Inflammatory macrophage (primary cell): ENCODE results near the gene RAP1GAP.

Source experiments
- DNase-seq, 2 donors: peaks; one replicate each; pipeline ENCODE4 v3.0.0-alpha.2; 2020 to 2022

RAP1GAP gene

DNA sequence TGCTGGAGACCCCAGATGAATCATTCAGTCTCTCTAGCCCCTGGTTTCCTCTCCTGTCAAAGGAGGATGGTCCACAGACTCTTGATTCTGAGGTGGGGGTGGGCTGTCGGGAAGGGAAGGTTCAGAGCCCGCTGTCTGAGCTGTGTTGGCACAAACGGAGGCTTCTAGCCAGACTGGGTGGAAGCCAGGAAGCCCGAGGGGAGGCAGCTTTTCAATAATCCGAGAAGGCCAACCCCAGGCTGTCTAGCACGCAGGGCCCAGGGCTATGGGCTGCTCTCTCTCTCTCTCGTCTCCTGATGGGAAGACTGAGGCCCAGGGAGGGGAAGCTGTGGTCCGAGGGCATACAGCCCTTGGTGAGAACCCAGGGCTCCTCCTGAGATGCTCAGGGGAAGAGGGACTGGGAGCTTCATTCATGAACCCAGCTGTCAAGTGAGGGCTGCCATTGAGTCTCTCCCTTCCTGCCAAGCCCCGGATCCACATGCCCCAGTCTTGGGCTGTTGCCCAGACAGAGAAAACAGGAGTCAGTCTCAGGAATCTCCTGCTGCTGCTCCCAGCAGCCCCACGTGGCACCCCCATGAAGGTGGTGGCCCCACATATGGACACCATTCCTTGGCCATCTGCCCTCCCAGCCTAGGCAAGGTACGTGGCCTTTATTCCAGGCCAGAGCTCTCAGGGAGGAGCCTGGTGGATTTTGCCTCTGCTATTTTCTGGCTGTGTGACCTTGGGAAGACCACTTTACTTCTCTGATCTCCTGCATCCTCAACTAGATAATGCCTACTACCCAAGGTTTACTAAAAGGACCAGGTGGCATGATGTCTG lies 44.4 kb downstream of the RAP1GAP start:
- no peak for DNase-seq

DNA sequence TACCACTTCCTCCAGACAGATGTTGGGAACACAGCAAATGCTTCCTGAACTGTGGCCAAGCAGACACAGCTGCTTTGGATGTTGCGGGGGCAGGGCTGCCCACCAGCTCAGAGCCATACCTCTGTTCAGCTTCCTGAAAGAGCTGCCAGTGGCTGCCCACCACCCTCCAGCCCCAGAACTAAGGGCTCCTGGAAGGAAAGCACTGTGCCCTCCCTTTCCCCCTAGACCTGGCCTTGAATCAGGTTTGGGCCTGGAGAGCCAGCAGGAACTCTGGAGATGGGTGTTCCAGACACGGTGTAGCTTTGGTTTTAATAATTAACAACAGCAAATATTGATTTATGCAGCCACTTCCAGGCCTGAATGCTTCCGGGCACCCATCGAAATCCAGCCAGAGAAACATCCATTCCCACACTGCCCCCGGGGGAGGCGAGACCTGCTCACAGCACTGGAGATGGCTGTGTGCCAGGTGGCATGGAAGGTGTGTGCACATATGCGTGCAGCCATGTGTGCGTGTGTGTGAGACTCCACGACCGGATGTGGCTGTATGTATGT lies 45.7 kb downstream of the RAP1GAP start:
- DNase-seq = peak in 1 of 2 donors; percentile 23

DNA sequence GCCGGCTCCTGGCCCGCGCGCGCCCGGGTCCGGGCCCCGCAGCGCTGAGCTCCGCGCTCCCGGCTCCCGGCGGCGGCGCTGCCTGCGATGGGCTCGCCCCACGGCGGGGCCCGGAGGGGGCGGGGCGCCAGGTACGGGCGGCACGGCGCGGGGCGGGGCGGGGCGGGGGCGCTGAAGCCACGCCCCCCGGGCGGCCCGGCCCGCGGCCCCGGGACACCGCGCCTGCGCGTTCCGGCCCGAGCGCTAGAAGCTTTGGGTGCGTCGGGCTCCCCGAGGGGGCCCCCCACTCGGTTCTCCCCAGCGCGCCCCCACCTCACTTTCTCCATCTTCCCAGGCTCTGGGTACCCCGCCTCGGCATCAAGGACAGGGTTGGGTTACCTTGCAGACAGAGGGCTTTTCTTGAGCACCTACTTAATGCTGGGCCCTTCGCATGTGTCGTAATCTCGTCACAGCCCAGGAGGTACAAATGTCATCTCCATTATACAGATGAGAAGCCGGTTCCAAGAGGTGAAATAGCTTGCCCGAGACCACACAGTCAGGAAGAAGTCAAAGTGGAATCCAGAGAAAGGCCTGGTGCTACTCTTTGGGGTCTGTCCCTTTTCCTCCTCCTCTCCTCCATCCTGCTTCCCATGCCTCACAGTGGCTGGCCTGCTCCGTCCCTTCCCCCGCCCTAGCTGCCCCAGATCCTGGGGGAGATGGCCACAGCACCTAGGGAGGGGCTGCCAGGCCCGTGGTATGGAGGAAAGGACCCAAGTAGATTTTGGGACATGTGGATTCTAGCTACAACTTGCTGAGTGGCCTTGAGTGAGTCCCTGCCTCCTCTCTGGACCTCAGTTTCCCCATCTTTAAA lies 46.5 kb downstream of the RAP1GAP start:
- no peak for DNase-seq

DNA sequence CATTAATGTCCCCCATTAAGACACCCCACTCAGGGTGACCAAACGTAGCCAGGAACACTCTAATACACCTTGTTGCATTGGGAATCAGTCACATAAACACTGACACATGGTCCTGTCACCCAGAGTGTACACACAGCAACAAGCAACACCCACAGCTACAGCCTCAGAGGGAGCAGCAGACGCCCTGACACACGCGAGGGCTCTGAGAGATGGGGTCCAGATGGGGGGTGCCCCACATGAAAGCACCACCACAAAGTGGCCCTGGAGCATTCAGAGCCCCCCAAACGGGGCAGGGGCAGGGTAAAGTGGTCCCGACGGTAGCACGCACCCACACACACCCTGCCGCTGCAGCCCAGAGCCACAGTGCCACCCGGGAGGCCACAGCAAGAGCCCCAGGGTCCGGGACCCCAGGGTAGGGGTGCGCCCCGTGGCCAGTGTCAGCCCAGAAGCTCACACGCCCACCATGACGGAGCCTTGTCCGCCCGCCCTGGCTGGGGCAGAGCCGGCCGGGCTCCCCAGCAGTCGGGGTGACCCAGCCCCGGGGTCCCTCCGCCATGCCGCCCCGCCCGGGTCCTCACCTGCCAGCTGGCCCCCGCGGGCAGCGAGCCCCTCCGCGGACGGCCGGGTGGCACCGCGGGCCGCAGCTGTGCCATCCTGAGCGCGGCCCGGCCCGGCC lies 47.3 kb downstream of the RAP1GAP start:
- no peak for DNase-seq

DNA sequence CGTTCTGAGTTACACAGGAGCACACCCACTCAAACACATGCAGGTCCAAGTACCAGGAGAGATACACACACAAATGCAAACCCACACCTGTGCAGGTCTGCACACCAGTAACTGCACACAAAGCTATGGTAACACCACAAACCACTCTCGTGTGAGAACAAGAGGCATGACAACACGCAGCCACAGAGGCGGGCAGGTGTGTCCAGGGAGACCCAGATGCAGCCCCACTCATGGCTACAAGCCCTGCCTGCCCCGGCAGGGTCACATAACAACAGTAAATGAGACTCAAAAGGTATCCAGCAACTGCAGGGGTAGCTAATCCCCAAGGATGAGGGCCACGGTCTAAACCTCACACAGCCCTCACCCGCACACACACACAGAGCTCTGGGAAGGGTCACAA lies 48.1 kb downstream of the RAP1GAP start:
- DNase-seq = no peak

DNA sequence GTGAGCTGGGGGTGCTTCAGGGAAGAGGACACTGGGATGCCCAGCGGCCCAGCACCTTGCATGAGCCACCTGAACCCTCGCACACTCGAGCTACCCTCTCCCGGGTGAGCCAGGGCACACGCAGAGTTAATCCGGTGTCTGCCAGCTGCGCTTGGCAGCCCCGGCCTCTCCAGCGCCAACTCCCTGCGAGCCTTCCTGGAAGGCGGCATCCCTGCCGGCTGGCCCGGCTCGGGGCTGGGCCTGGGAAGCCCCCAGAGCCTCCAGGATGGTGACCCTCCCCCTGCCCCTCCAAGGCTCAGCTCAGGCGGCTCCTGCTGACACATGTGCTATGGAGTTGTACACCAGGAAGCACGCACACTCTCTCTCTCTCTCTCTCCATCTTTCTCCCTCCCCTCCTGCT lies 48.7 kb downstream of the RAP1GAP start:
- DNase-seq = no peak

DNA sequence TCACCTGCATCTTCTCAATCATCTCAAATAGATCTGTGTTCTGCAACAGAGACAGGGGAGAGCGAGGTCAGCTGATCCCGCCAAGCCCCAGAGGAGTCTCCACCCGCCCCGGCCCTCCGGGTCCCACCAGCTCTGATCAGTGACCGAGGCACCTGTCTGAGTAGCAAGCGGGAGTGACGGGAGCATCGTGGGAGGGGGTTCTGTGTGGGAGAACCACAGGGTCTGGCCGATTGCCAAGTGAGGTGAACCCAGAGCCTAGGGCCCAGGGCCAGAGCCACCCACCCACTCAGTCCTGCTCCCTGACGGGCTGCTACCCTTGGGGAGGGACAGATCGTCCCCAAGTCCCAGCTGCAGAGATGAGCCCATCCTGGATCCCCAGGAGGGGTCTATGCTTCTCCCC lies 49.1 kb downstream of the RAP1GAP start:
- DNase-seq = no peak

DNA sequence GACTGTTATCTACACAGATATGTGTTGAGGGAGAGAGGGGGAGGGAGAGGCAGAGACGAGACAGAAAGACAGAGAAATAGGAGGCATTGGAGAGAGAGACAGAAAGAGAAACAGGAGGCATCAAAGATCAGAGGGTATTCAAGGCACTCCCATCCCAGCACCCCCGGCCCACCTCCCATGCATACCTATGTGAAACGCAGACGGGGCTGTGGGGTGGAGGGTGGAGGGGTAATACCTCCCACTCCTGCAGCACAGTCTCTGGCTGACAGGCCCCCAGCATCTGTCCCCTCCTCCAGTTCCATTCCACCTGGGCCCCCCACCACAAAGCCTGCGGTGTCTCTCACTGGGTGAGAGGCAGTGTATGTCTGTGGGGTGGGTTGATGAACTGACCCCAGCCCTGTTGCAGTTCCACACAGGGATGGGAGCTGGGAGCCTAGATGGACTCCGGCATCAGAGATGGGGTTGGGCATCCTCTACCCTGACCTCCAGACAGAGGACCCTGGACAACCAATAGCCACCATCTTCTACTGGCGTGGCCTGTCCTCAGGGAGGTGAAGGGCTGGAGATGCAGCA lies 49.7 kb downstream of the RAP1GAP start:
- DNase-seq = no peak

DNA sequence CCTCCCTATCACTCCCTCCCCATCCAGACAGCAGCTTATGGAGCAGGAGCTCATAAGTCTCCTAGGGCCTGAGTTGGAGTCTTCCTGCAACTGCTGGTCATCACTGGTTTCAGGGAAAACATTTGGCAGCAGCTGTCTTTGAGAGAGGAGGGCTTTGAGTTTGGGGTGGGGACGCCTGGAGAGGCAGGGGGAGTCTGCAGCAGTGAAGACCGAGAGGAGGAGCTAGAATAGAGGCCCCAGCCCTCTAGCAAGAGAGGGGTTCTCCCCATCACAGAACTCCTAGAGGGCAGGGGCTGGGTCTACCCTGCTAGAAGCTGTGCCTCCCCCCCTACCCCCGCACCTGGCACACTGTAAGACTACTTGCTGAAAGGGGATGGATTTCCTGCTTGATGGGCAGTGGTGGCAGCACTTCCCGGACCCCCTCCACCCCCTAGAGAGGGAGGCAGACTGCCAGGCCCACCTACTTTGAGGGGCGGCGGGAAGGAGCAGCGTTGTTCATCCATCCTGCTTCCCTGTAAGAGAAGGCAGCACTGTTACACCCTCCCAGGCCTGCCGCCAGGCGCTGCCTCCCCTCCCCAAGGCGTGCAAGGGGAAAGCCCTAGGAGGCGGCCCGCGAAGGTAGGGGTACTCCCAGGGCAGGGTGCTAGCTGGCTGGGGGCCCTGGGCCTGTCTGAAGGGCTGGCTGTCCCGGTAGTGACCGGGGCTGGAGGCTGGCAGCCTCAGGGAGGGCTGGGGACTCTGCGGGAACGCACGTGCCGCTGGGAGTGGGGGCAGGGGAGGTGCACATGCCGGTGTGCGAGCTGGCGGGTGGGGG lies 50.4 kb downstream of the RAP1GAP start:
- DNase-seq = no peak

DNA sequence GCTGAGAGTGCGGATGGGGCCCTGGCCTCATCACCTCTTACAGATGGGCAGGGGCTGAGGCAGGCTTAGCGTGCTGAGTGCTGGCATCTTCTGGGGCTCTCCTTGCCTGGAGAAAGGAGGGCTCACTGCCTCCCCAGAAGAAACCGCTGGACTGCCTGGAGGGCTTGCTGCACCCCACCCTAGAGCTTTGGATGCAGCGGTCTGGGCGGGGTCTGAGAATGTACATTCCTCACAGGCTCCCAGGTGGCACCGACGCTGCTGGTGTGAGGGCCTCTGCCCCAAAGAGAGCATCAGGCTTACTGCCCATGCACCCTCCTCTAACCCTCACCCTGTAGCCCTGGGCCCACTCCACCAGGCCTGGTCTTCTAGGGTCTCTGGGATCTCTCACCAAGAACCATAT lies 51.1 kb downstream of the RAP1GAP start:
- DNase-seq = no peak

DNA sequence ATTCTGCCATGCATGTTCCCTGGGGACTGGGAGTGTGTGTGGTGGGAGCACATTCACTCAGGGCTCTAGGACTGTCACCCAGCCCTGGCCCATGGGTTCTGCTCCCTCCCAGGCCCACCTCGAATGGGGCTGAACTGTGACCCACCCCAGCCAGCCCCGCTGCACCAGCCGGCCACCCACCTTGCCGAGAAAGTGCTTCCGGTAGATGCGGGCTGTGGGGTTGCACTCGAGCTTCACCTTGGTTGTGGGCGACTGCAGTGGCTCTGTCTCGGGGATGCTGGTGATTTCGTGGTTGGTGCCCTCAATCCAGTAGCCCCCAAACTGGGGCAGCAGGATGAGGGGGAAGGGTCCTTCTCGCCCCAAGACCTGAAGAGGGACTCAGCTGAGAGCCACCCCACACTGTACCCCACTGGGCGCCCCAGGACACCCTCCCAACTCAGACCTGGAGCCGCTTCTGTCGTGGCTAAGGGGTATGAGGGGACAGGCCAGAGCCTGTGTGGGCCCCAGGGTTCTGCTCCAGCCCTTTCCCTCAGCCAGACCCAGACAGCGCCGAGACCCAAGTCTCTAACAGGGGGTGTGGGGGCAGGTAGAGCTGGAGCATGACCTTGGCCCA lies 51.9 kb downstream of the RAP1GAP start:
- no peak for DNase-seq

DNA sequence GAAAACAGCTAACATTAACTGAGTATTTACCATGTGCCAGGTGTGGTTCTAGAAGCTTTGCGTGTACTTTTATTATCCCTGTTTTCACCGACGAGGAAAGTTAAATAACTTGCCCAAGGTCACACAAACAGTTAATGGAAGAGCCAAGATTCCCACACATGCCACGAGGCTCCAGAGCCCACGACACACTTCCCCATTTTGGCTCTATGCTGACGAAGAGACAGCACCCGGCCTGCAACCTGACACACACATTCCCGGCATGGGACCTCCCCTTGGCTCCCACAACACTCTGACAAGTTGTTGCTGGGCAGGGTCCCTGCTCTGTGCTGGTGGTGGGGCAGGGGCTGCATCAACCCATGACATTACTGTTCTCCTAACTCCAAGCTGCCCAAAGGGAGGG lies 52.8 kb downstream of the RAP1GAP start:
- DNase-seq = peak; percentile 67 to 90

DNA sequence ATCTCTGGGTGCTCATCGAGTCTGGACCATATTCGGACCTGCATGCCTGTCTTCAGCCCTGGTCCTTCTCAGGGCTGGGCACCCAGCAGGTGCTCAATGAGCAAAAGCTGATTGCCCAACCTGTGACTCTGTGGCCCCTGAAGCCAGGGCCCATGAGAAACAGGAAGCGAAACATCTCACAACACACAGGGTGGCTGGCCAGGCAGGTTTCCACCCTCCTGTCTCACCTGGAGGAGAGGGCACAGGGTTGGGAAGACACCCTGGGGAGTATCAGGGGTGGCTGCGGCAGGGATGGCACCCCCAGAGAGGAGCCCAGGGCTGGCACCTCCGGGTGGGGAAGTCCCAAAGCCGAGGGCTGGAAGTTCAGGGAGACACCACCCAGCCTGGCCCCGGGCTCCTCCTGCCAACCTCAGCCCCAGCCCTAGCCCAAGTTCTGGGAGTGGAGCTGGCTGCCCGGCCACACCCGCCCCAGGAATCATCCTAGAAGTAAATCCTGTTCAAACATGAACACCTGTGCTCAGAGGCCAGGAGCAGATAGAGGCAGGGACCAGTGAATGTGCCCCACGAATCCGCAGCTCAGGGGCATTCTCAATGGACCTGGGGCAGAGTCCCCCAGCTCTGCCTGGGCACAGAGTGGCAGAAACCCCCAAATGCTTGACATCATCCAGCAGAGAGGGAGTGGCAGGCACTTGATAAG lies 54.6 kb downstream of the RAP1GAP start:
- no peak for DNase-seq

DNA sequence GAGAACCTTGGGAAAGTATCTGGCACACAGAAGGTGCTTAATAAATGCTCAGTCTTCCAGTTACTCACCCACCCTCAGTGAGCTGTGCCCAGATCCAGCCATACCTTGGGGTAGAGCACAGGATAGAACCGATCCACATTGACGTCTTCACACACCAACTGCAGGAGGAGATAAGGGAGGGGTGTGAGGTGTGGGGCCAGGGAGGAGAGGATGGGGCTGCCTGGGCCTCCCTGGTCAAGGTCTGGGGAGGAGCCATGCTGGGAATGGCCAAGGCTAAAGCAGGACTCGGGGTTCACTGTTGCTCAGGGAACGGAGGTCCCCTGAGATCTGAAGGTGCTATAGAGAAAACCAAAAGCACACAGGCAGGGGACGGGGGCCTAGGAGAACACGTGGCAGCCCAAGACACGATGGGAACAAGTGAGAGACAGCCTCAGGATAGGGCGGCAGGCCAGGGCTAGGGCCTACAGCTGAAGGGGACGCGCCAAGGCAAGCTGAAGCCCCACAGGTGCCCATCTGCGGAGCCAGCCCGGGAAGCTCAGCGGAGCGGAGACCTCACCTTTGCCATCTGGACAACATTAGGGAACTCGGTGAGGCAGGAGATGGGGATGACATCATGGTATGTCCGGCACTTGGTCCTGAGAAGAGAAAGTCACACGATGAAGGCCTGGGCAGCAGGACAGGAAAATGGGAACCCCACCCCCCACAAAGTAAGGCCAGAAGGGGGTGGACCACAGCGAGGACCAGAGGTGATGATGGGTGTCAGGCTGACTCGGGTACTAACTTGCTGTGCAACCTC lies 55.9 kb downstream of the RAP1GAP start:
- DNase-seq = no peak

DNA sequence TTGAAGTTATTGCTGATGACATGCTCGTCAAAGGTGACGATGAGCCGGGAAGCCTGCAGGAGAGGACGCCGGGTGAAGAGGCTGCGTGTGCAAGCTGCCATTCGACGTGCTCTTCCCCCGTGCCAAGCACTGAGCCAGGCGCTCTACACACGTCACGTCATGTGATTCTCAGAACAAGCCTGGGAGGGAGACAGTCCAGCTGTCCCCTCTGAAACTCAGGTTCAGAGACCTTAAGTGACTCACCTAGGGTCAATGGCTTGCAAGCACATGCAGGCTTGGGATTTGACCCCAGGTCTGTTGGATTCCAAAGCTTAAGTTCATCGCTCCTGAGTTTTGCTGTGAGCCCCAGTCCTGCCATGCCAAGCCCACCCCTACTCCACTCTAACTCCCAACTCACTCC lies 57.1 kb downstream of the RAP1GAP start:
- no peak for DNase-seq

DNA sequence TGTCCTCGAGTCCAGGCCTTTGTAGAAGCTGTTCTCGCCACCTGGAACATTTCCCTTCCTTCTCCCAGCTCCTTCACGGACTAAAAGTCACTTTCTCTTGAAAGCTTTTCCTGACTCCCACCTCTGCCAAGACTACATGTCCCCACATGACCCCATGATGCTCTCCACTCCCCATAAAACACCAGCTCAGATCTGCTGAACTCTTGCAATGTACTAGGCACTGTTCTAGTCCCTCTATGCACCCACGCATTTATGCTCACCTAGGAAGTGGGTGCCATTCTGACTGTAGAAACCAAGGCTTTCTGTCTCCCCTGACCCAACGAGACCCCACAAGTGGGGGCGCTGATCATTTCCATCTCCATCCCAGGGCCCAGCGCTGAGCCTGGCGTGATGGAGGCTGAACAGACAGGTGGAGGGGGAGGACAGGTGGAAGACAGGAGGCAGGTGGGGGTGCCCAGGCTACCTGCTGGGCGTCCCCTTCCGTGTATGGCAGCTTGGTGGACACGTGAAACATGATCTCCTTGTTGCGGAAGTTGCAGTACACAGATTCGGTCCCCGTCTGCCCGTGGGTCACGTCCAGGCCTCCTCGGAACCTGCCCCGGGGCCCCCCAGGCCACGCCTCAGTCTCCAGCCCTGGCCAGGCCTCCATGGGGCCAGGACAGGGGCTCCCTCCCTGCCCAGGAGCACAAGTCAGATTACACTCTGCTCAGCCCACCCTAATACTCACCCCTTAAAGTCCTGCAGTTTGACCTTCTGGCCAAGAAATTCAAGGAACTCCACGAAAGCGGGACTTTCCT lies 58.0 kb downstream of the RAP1GAP start:
- no peak for DNase-seq

DNA sequence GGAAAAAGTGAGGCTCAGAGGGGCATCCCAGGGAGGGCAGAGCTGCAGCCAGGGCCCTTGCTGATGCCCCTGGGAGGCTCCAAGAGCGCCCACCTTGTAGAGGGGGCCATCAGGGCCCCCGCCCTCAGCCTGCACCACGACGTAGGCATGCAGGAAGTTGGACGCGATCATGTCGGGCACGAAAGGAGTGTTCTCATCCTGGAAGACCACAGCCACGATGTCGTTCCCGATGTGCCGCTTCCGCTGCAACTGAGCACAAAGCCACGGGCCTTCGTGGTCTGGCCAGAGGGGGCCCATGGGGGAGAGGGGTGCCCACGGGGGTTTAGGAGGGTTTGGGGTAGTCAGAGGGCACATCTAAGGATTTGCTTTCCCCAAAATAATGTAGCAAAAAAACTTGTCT lies 59.1 kb downstream of the RAP1GAP start:
- DNase-seq = no peak

DNA sequence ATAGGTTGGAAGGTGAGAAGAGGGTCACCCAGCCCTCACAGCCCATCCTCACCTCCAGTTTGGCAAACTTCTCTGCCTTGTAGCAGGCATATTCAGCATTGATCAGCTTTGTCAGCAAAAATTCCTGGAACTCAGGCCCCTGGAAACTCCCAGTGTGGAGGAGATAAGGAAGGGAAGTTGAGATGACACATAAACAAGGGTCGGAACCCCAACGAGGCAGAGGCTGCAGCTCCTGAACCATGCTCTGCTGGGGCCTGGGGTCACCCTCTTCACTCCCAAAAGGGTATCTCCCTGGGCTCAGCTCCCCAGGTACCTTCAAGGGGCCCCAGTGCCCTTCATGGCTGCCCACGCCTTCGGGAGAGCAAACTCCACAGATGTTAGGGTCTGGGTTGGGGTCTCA lies 60.4 kb downstream of the RAP1GAP start:
- no peak for DNase-seq
